Keratinocyte (primary cell): Measurements from ENCODE around the gene CYP20A1. TPM values are rescaled to one million over a fixed set of nuclear protein-coding genes. Genes with fewer than 3 reads are reported as not detected.

Experiments used
- DNase-seq: peaks from one replicate; pipeline ENCODE4 v3.0.0-alpha.2; 2011; ENCODE audit warnings: low read depth, missing footprints, low spot score
- FAIRE-seq: peaks from 2 replicates; lab custom pipeline; 2011; peaks lifted over from hg19 to GRCh38; lab: Jason Lieb, UNC
- H2AFZ ChIP-seq: 2 replicates; pipeline ENCODE4 v1.6.0; 2012; ENCODE audit warnings: low read length, control low read depth, inconsistent platforms; ENCODE audit not compliant: control insufficient read depth
- H3K27ac ChIP-seq: 2 replicates; pipeline ENCODE4 v1.5.1; 2011; ENCODE audit warnings: low read length; ENCODE audit not compliant: control insufficient read depth, insufficient read depth
- H3K27me3 ChIP-seq: 3 replicates; pipeline ENCODE4 v1.6.0; 2011; ENCODE audit warnings: low read length; ENCODE audit not compliant: control insufficient read depth, insufficient read depth; ENCODE audit errors: extremely low read depth
- H3K36me3 ChIP-seq, 2 experiments: 2 replicates in 1 of 2; 3 replicates in 1 of 2; pipeline ENCODE4 v1.5.1; 2011; ENCODE audit warnings: low read length in 2 of 2, mild to moderate bottlenecking in 1 of 2; ENCODE audit not compliant: control insufficient read depth in 2 of 2, insufficient read depth in 2 of 2; ENCODE audit errors: extremely low read depth in 1 of 2
- H3K4me1 ChIP-seq: 3 replicates; pipeline ENCODE4 v1.5.1; 2011; ENCODE audit warnings: low read length; ENCODE audit not compliant: control insufficient read depth, insufficient read depth; ENCODE audit errors: extremely low read depth
- H3K4me2 ChIP-seq: 3 replicates; pipeline ENCODE4 v1.6.0; 2011; ENCODE audit warnings: low read depth, low read length; ENCODE audit not compliant: control insufficient read depth, insufficient read depth; ENCODE audit errors: extremely low read depth
- H3K4me3 ChIP-seq, 3 experiments: fragments of 200-600 bp in 1 of 3; sonication (generic) in 1 of 3; 2 replicates in 2 of 3; 3 replicates in 1 of 3; pipeline ENCODE4 v1.5.1; 2011 to 2016; ENCODE audit warnings: low read length in 3 of 3, mild to moderate bottlenecking in 3 of 3, control low read depth in 2 of 3, inconsistent platforms in 1 of 3, low read depth in 1 of 3, mixed read lengths in 1 of 3, mixed run types in 1 of 3, moderate library complexity in 1 of 3; ENCODE audit not compliant: control insufficient read depth in 2 of 3, insufficient read depth in 2 of 3; ENCODE audit errors: extremely low read depth in 1 of 3
- H3K79me2 ChIP-seq: 2 replicates; pipeline ENCODE4 v1.6.0; 2012; ENCODE audit warnings: low read length; ENCODE audit not compliant: control insufficient read depth, insufficient read depth
- H3K9ac ChIP-seq: 3 replicates; pipeline ENCODE4 v1.6.0; 2011; ENCODE audit warnings: low read length; ENCODE audit not compliant: control insufficient read depth, insufficient read depth; ENCODE audit errors: extremely low read depth
- H3K9me1 ChIP-seq: 3 replicates; pipeline ENCODE4 v1.6.0; 2011; ENCODE audit warnings: low read length; ENCODE audit not compliant: control insufficient read depth, insufficient read depth; ENCODE audit errors: extremely low read depth
- H3K9me3 ChIP-seq: 2 replicates; pipeline ENCODE4 v1.5.1; 2012; ENCODE audit warnings: low read depth, low read length; ENCODE audit not compliant: control insufficient read depth
- H4K20me1 ChIP-seq: 3 replicates; pipeline ENCODE4 v1.6.0; 2011; ENCODE audit warnings: low read length; ENCODE audit not compliant: control insufficient read depth, insufficient read depth; ENCODE audit errors: extremely low read depth
- EZH2 ChIP-seq: IDR thresholded peaks from one replicate; pipeline ENCODE4 v1.6.1; 2012; ENCODE audit warnings: inconsistent platforms, mild to moderate bottlenecking, low read length, moderate library complexity
- dilution Hi-C: fragments of 300-500 bp; cut with MboI; formaldehyde crosslinking; loops from one replicate; pipeline ENCODE4 v1.7.0; 2020; ENCODE audit warnings: low sequenced_read_pairs; ENCODE audit not compliant: extremely low pct_ligation_motif_present
- polyA plus RNA-seq, 5 experiments: library from polyadenylated mRNA; depleted of rRNA in 3 of 5; stranded (reverse) in 3 of 5; stranded (forward) in 1 of 5; unstranded in 1 of 5; fragments of >200 nt; gene quantifications; 1 replicate in 1 of 5; 2 replicates in 3 of 5; 3 replicates in 1 of 5; pipeline versions ENCODE4 v1.2.1 to v1.2.3, GENCODE V29; 2011 to 2012; ENCODE audit warnings: missing spikeins in 2 of 5, low read depth in 1 of 5, low replicate concordance in 1 of 5
- TF ChIP-seq, protein P1 (sequence below), 3 experiments: IDR thresholded peaks in 1 of 3; conservative IDR thresholded peaks in 1 of 3; optimal IDR thresholded peaks in 1 of 3; 2 replicates in 2 of 3; 3 replicates in 1 of 3; pipeline versions ENCODE3 to v1.5.1; 2011; ENCODE audit warnings: low read length in 3 of 3, mild to moderate bottlenecking in 3 of 3, moderate library complexity in 2 of 3, control low read depth in 1 of 3, inconsistent platforms in 1 of 3; ENCODE audit not compliant: insufficient read depth in 2 of 3; ENCODE audit errors: extremely low read depth in 1 of 3

CYP20A1 gene
- polyA plus RNA-seq, 1 donor (not counting 4 experiments of a cell fraction or from before 2014, with no cell fraction given) = 8.9 TPM

DNA sequence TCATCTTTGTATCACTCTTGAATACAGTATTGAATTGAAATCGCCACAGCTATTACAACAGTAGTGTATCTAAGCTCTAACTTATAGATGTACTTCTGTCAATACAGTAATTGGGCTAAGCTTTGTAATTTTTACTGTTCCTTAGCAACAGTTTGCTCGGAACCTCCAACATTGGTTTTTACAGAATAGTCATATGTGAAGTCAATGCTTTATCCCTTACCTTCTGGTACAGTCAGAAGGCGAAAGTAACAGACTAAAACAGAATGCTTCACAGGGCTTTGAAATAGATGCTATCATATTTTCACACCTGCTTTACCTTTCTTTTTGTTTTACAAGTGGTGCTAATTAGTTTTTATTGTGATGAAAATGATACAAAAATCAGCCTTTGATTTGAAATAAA is 46.9 kb upstream of the CYP20A1 start:
- no peak for DNase-seq
- H3K27me3 ChIP-seq = no peaks in the 10 kb centered on the region
- H3K36me3 ChIP-seq = peaks cover 6 to 11% of the 10 kb centered on the region in 2 experiments
- no peak for FAIRE-seq
- TF ChIP-seq EZH2 = no peak
- TF ChIP-seq, protein P1, sequence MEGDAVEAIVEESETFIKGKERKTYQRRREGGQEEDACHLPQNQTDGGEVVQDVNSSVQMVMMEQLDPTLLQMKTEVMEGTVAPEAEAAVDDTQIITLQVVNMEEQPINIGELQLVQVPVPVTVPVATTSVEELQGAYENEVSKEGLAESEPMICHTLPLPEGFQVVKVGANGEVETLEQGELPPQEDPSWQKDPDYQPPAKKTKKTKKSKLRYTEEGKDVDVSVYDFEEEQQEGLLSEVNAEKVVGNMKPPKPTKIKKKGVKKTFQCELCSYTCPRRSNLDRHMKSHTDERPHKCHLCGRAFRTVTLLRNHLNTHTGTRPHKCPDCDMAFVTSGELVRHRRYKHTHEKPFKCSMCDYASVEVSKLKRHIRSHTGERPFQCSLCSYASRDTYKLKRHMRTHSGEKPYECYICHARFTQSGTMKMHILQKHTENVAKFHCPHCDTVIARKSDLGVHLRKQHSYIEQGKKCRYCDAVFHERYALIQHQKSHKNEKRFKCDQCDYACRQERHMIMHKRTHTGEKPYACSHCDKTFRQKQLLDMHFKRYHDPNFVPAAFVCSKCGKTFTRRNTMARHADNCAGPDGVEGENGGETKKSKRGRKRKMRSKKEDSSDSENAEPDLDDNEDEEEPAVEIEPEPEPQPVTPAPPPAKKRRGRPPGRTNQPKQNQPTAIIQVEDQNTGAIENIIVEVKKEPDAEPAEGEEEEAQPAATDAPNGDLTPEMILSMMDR (optimal IDR thresholded peaks at IDR 0.05 in 1 of 3, IDR thresholded peaks at IDR 0.05 in 1 of 3, conservative IDR thresholded peaks at IDR 0.05 in 1 of 3; ENCODE audit: extremely low read depth in 1 of 3, insufficient read depth in 2 of 3, low read length in 3 of 3) = no peak
- no peak overlapping the region for H3K4me3 ChIP-seq
- no peak overlapping the region for H3K9ac ChIP-seq
- H3K4me2 ChIP-seq = no peak overlapping the region
- no peaks in the 10 kb centered on the region for H3K4me1 ChIP-seq
- no peaks in the 10 kb centered on the region for H3K9me1 ChIP-seq
- dilution Hi-C loops = no loop called here
- H3K27ac ChIP-seq = no peak overlapping the region
- H3K9me3 ChIP-seq = no peaks in the 10 kb centered on the region
- H3K79me2 ChIP-seq = no peaks in the 10 kb centered on the region
- no peaks in the 10 kb centered on the region for H4K20me1 ChIP-seq
- no peak overlapping the region for H2AFZ ChIP-seq

DNA sequence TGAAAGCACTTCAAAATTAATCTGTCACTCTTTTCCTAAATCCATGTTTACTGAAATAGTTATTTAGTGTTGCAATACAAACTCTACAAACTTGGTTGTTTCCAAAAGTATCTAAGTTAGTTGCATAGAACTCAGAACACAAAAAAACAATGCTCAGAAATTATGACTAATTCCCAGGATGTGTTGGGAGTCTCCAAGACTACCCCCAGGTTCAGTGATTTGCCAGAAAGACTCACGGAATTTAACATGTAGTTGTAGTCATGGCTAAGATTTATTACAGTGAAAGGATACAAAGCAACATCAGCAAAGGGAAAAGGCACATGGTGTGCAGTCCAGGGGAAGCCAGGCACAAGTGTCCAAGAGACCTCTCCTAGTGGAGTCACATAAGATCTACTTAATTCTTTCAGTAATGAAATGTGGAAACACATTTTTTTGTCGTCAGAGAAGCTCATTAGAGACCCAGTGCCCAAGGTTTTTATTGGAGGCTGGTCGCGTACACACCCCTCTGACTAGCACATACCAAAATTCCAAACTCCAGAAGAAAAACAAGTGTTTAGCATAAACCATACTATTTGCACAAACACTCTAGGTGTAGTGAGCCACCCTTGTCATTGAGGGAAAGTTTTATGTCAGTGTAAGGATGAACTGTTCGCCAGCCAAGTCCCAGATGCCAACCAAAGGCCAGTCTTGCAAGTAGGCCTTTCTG is 43.3 kb upstream of the CYP20A1 start:
- Histone ChIP-seq H2AFZ (no peak overlapping the region), H3K4me1 (no peaks in the 10 kb centered on the region), H3K4me3 (no peak overlapping the region), H3K79me2 (no peaks in the 10 kb centered on the region), H3K9me3 (no peaks in the 10 kb centered on the region), H3K9ac (no peak overlapping the region), H3K36me3 (peaks cover 4 to 9% of the 10 kb centered on the region in 2 experiments), H3K4me2 (no peak overlapping the region), H3K27ac (no peak overlapping the region), H3K27me3 (no peaks in the 10 kb centered on the region), H3K9me1 (no peaks in the 10 kb centered on the region), H4K20me1 (no peaks in the 10 kb centered on the region)
- dilution Hi-C loops = no loop called here
- FAIRE-seq (no peak), DNase-seq (no peak)
- TF ChIP-seq EZH2 = no peak
- TF ChIP-seq, protein P1 (optimal IDR thresholded peaks at IDR 0.05 in 1 of 3, IDR thresholded peaks at IDR 0.05 in 1 of 3, conservative IDR thresholded peaks at IDR 0.05 in 1 of 3; ENCODE audit: extremely low read depth in 1 of 3, insufficient read depth in 2 of 3, low read length in 3 of 3) = no peak
